ENCODE measurements around the gene ESR1.

The ESR1 gene

GRCh38 chr6:152173957-152174356 is 366.5 kb downstream of the ESR1 start:
- DNase-seq (ENCODE audit: low read depth in 2 of 2), result no peak

DNA sequence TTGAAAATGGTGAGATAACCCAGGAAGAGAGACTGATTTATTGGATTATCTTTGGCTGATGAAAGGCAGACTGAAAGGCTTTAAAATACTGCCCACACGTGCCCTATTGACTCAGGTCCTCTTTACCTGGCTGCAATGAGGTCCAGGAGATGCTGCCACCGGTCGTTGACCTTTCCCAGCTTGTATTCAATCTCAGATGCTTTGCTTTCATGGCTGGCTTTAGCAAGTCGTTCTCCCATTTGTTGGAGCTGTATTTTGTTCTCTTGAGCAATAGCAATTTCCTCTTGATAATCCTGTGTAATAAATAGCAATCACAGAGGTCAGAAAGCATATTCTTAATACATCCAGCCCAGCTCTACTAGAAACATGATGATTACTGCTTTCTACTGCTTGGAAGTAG is 368.8 kb downstream of the ESR1 start:
- DNase-seq (ENCODE audit: low read depth in 2 of 2), result no peak
